GM12891 (cell line): ENCODE results near the gene PRMT9.

Source experiments
- POLR2A ChIP-seq: IDR thresholded peaks from 2 replicates; pipeline ENCODE4 v1.6.1; 2011; ENCODE audit warnings: low read depth, low read length, control low read depth
- POLR2AphosphoS5 ChIP-seq: IDR thresholded peaks from 2 replicates; pipeline ENCODE4 v1.6.1; 2011; ENCODE audit warnings: low read depth, low read length, control low read depth
- TAF1 ChIP-seq: IDR thresholded peaks from 2 replicates; pipeline ENCODE4 v1.6.1; 2011; ENCODE audit warnings: low read depth, low read length, control low read depth

DNA sequence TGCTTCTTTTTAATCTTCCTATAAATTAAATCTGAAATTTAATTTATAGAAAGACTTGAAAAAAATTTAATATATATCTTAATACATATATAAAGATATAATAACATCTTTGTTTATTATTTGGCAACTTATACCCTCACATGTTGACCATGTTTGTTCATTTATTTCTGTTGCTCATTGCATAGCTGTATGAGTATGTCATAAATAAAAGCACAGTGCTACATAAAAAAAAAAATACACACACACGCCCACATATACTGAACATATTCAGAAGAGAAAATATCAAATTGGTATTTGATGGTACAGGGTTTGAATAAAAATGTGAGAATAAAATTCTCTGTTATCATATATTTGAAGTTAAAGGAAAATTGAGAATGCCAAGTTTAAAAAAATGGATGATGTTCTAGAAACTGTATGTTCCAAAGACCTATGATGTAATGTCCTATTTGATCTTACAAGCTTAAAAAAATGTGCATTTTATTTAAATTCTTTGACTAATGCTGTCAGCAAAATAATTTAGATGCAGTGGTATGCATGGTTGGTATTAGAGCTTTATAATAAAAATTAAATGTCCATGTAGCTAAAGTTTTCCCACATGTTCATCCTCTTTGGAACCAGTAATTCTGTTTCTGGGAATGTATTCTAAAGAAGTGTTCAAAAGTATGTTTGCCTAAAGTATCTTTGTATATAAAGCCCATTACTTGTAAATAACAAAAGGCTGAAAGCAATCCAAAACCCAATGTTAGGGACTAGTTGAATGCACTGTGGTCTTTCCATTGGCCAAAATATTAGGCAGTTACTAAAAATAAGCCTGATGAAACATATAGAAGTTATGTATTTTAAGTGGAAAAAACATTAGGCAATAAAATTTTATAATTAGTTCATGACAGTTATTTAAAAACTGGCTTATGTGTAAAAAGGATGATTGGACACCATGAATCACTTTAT lies 53.9 kb downstream of the PRMT9 start:
- TF ChIP-seq POLR2AphosphoS5, result no peak
- no peak for TF ChIP-seq TAF1
- TF ChIP-seq POLR2A, result no peak
